VCaP (cell line): ENCODE results near the gene OR1I1.

ENCODE experiments used
- H3K27ac ChIP-seq: fragments of 450-650 bp; 2 replicates; pipeline ENCODE4 v1.5.1; 2017
- TF ChIP-seq, protein P1 (sequence below): fragments of 450-650 bp; conservative IDR thresholded peaks from 2 replicates; pipeline ENCODE4 v1.5.1; 2017; ENCODE audit warnings: mild to moderate bottlenecking, moderate library complexity

Gene OR1I1

DNA sequence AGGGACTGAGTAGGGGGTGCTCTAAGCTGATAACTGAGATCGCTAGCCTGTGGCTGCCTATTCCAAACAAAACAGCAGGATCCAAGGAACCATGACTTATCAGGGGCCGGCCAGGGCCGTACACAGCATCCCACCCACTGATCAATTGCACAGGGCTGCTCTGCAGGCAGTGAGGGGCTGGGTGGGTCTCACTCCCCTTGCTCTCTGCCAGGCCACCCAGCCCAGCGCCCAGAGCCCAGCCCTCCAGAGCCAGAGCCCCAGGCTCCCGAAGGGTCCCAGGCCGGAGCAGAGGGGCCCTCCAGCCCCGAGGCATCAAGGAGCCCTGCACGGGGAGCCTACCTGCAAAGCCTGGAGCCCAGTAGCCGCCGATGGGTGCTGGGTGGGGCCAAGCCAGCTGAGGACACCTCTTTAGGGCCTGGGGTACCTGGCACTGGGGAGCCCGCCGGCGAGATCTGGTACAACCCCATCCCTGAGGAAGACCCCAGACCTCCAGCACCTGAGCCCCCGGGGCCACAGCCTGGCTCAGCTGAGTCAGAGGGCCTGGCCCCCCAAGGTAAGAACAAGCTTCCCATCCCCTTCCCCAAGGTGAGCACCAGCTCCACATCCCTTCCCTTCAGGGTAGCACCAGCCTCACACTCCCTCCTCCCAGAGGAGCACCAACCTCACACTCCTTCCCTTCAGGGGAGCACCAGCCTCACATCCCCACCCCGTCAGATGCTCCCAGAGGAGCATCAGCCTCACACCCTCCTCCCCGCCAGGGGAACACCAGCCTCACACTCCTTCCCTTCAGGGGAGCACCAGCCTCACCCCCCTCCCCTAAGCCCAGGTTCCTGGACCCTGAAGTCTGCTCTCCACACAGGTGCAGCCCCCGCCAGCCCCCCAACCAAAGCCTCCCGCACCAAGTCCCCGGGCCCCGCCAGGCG, 27.1 kb downstream of the OR1I1 start:
- TF ChIP-seq, protein P1, sequence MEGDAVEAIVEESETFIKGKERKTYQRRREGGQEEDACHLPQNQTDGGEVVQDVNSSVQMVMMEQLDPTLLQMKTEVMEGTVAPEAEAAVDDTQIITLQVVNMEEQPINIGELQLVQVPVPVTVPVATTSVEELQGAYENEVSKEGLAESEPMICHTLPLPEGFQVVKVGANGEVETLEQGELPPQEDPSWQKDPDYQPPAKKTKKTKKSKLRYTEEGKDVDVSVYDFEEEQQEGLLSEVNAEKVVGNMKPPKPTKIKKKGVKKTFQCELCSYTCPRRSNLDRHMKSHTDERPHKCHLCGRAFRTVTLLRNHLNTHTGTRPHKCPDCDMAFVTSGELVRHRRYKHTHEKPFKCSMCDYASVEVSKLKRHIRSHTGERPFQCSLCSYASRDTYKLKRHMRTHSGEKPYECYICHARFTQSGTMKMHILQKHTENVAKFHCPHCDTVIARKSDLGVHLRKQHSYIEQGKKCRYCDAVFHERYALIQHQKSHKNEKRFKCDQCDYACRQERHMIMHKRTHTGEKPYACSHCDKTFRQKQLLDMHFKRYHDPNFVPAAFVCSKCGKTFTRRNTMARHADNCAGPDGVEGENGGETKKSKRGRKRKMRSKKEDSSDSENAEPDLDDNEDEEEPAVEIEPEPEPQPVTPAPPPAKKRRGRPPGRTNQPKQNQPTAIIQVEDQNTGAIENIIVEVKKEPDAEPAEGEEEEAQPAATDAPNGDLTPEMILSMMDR, result no peak
- no peak overlapping the region for H3K27ac ChIP-seq

DNA sequence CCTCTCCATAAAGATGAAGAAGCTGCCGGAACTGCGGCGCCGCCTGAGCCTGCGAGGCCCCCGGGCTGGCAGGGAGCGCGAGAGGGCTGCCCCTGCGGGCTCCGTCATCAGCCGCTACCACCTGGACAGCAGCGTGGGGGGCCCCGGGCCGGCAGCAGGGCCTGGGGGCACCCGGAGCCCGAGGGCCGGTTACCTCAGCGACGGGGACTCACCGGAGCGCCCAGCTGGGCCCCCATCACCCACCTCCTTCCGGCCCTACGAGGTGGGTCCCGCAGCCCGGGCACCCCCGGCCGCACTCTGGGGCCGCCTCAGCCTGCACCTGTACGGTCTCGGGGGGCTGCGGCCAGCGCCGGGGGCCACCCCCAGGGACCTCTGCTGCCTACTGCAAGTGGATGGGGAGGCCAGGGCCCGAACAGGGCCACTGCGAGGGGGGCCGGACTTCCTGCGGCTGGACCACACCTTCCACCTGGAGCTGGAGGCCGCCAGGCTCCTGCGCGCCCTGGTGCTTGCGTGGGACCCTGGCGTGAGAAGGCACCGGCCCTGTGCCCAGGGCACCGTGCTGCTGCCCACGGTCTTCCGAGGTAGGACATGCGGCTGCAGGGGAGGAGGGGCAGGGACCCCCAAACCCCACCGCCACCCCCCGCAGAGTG, 27.9 kb downstream of the OR1I1 start:
- H3K27ac ChIP-seq, result no peak overlapping the region
- TF ChIP-seq, protein P1, result no peak

DNA sequence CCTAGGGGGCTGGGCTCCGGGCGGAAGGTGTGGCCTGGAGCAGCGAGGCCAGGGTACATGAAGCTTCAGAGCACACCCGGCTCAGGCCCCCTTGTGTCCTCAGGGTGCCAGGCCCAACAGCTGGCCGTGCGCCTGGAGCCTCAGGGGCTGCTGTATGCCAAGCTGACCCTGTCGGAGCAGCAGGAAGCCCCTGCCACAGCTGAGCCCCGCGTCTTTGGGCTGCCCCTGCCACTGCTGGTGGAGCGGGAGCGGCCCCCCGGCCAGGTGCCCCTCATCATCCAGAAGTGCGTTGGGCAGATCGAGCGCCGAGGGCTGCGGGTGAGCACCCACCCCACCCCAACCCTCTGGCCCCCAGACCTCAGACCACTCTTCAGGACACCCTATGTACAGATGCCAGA, 28.4 kb downstream of the OR1I1 start:
- H3K27ac ChIP-seq, result no peak overlapping the region
- TF ChIP-seq, protein P1, result no peak

DNA sequence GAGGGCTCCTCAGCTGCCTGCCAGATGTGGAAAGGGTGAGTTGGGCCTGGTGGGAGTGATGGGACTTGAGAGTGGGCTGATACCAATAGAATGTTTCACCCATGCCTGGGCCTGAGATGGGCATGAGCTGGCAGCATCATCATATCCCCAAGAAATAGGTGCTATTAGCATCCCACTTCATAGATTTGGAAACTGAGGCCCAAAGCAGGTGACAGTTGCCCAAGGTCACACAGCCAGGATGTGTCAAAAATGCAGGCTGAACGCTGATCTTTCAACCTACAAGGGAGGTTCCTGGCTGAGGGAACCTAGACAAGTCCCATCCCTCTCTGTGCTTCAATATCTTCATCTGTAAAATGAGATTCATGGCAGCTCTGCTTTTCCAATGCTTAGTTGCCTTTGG, 29.7 kb downstream of the OR1I1 start:
- H3K27ac ChIP-seq, result no peak overlapping the region
- TF ChIP-seq, protein P1, result no peak

DNA sequence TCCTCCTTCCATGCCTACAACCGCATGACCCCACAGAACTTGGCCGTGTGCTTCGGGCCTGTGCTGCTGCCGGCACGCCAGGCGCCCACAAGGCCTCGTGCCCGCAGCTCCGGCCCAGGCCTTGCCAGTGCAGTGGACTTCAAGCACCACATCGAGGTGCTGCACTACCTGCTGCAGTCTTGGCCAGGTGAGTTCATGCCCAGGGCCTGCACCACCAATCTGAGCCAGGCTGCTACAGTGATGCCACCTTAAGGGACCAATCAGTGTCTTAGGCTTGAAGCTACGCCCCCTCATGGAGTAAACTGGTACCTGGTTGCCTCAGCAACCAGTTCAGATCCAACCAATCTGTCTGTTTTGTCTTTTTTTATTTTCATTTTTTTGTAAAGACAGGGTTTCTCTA, 30.4 kb downstream of the OR1I1 start:
- TF ChIP-seq, protein P1, result no peak
- H3K27ac ChIP-seq, result no peak overlapping the region

DNA sequence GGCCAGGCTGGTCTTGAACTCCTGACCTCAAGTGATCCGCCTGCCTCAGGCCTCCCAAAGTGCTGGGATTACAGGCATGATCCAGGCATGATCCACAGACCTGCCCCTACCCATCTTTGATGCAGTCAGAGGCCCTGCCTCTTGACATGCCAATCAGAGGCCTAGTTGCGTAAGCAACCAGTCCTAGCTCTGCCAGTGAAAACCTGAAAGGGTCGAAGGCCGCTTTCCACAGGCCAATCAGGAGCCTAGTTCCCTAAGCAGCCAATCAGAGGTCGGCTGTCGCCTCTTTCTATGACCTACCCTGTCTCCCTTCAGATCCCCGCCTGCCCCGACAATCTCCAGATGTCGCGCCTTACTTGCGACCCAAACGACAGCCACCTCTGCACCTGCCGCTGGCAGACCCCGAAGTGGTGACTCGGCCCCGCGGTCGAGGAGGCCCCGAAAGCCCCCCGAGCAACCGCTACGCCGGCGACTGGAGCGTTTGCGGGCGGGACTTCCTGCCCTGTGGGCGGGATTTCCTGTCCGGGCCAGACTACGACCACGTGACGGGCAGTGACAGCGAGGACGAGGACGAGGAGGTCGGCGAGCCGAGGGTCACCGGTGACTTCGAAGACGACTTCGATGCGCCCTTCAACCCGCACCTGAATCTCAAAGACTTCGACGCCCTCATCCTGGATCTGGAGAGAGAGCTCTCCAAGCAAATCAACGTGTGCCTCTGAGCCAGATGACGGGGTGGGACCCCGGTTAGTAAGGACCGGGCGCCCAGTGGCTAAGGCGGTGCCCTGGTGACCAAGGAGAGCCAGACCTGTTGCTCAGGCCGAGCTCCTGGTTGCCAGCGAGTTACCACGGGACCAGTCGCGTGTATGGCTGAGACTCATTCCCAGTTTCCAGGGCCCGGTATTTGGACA, 31.5 kb downstream of the OR1I1 start:
- H3K27ac ChIP-seq, result no peak overlapping the region
- TF ChIP-seq, protein P1, result no peak

DNA sequence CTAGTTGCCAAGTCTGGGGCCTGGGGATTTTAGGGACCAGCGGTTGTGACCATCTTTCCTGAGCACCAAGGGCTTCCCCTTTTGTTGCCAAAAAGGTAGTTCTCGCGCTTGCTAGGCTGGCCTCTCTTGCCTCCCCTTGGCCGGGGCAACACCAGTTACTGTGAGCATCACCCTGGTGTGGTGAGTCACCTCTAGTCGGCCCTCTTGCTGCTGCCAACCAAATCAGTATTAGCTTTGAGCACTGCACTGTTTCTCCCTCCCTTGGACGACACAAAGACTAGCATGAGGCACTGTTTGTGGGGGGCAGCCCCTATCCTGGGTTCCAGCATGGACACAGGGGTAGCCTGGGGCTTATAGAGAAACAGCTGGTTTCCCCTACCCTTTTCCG, 32.1 kb downstream of the OR1I1 start:
- TF ChIP-seq, protein P1, result no peak
- H3K27ac ChIP-seq, result no peak overlapping the region
